Activated CD4-positive, alpha-beta T cell treated with anti-CD3 and anti-CD28 coated beads, Interleukin-2, Interleukin-6, amounts not matched to agents 100 ng/mL and 50 ng/mL, durations not matched to agents 16 hours and 8 hours (primary cell): ENCODE data around the gene HPGD.
A peak's percentile ranks its signal among the peaks of the same experiment; 100 is the strongest.
"Not testable (repeated sequence)": the region's sequence is repeated elsewhere in the genome, so short reads cannot be mapped to it uniquely, and the experiment has no call there.

Experiments
- DNase-seq: peaks from one replicate; pipeline ENCODE4 v3.0.0-alpha.2; 2020

HPGD gene

DNA sequence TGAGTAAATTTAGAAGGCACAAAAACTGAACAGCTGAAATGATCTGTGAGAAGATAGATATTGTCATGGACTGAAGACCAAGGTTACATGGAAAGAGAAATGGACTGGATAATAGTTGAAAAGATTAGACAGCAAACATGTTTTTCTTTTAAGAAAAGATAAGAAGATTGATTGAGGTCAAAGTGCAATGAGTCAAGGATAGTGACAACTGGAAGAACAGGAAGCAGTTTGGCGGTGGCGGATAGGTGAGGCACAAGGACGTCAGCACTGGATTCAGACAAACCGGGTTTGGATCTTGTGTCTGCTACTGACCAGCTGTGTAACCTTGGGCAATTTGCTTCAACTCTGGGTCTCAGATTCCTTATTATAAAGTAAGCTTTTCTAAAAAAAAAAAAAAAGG, 2.0 kb upstream of the HPGD start:
- no peak for DNase-seq

DNA sequence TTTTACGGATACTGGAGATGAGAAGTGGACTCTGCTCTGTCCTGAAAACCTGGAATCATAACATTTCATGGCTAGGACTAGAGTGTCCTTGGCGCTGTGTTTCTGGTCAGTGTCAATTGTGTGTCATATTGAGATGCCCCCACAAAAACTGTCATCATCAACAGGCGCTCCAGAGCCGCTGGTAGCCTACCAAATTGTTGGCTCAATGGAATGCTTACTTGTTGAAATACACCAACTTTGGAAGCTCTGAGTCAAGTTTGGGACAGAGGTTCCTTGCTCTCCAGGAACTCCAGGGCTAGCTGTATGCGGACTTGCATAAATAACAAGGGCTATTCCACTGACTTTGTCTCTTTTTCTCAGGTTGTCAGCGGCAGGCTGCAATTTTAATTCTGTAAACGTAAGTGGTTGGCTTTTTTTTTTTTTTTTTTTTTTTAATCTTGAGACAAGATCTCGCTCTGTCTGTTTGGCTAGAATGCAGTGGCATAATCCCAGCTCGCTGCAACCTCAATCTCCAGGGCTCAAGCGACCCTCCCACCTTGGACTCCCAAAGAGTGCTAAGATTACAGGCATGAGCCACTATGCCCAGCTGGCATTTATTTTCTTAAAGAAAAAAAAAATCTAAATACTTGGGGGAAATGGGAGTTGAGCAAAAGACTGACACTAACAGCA, 871 bp upstream of the HPGD start:
- DNase-seq: peak; percentile 3

DNA sequence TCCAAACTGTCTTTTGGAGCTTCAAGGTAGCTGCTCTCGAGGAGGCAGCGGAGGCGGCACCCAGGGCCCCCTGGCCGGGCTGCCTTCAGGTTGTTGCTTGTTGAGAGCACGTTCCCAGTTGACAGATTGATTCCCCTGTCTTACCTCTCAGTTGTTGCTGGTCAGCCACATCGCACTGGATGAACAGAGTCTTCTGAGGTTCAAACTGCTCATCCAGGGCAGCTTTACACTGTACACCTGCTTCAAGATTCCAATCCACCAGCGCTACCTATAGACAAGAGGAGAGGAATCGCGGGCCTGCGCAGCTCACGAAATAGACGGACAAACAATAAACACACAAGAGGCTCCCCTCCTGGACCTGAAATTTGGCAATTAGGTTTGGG, 497 bp downstream of the HPGD start:
- DNase-seq: peak; percentile 14

DNA sequence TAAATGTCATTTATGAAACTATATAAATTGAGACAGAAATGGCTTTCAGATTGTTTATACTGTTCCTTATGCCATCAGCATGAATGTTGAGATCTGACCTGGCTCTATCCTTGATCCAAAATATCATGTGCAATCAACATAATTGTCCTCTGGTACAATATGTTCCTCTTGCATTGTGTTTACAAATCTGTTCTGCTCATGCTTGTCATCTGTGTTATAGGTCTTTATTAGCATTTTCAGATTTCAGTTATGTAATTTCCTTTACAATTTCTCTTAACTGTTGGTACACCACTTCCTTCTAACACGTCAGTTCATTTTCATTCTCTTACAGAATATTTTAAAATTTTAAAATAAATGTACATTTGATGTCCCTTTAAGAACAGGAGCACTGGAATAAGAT, 1.6 kb downstream of the HPGD start:
- no peak for DNase-seq

DNA sequence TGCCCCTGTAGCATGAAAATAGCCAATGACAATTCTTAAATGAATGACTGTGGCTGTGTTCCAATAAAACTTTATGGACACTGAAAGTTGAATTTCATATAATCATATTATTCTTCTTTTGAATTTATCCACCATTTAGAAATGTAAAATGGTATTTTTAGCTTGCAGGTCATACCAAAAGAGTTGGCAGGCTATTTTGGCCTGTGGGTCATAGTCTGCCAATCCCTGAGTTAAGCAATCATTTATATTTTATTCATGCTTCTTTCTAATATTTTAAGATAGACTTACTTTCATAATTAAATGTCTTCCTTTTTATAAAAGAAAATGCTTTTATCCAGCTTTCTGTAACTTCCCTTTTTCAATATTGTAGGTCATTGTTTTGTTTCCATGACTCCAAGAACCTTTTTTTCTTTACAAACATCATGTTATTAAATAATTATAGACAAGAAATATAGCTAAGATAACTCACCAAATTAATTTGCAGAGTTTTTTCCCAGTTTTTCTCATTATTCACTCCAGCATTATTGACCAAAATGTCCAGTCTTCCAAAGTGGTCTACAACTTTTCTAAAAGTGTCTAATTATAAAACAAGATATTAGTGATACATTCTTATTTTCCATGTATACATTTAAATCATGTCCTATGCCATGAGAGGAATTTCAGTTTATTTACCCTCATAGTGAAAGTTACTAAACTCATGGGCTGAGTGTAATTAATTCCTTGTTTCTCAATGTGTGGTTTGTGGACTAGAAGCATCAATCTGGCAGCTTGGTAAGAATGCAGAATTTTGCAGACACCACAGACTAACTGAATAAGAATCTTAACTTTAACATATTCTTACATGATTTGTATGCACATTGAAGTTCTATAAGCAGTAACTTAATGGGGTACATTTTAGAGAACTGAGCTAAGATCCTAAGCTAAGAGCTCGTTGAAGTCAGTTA, 4.5 kb downstream of the HPGD start:
- DNase-seq: no peak

DNA sequence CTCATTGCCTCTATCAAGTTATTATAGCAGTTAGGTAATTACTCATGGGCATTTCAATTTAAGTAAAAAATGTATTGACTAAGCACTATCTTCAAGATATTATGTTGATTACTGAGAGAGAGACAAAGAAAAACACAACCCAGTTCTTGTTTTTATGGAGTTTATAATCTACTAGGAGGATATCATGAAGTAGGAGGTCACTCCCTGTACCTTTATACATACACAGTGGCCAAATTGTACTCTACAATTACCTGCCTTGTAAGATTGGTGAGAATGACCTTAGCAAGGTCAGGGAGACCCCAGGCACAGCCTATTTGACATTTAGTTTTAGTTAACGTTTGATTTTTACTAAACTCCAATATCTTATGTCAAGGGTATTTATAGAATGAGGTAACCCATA, 5.5 kb downstream of the HPGD start:
- DNase-seq: no peak

DNA sequence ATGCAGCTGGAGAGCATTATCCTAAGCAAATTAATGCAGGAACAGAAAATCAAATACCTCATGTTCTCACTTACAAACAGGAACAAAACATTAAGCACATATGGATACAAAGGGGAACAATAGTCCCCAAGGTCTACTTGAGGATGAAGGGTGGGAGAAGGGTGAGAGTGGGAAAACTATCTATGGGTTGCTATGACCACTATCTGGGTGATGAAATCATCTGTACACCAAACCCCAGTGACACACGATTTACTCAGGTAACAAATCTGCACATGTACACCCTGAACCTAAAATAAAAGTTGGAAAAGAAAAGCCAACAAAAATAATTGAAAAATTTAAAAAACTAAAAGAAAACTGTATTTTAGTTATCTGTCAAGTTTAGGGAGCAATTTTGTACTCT, 5.9 kb downstream of the HPGD start:
- no peak for DNase-seq

DNA sequence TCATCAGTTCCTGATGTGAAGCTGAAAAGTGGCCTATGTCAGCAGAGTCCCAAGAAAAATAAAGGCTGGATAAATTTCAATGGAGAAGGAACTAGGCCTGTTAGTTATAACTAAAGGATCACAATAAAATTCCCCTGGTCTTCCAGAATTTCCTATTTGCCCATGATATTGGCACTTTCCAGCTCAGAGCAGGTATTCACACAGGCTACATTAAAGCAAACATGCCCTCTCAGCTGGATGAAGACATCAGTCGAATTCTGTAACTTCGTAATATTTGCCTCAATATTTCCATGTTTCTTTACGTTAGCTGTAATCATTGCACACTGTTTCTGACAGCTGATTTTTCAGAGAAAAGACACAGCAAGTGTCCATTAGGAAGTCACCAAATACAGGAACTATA, 9.5 kb downstream of the HPGD start:
- DNase-seq: no peak

DNA sequence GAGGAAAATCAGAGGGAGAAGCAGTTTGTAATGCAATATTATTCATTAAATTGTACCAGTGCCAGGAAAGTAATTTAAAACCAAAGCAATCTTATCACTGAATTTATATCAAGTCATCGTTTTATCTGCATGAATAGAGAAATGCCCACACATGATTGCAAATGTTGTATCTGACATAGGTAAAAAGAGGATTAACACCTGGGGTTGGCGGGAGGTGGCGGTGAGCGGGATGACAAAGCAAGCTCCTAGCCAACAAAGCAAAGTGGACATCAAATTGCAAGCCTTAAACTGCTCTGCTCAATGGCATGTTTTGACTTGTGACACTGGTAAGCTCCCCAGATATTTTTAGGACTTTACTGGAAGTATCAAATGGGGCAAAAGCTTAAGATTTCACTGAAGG, 16.4 kb downstream of the HPGD start:
- no peak for DNase-seq

DNA sequence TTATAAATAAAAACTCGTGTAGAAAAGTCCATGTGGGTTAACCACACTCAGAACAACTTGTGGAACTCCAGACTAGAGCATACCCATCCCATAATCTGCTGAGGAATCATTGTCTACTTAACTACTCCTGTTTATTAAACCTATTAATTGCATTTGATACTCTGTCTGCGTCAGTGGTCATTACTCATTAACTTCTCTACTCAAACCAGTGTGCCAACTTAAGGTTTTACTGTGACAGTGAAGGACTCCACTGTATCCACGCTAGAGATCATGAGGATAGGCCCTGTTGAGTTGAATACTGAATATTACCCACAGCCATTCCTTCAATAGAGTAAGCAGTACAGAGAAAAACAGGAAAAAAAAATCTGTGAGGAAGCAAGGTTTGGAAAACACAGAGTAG, 17.3 kb downstream of the HPGD start:
- no peak for DNase-seq

DNA sequence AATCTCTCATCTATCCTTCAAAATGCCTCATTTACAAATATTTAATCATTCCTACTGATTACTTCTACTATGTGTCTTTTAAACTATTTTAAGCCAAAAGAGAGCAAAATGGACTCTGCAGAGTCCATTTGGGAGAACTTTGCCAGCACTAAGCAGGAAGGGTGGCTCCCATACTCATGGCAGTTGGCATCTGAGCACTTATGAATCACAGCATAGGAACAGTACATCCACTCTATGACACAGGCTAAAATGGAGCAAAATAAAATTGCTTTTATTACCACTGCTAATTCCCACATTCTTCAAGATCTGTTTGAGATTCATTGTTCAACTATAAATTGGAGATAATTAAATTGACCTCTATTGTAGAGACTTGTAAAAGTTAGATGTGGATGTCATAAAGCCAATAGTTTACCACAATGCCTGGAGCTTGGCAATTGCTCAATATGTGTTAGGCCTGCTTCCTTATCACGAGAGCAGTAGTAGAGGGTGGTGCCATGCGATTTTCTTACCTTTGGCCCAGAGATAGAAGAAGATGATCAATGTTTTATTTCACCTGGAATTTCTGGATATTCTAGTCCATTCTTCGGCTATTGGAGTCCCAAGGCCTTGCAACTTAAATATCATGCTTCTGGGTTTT, 19.1 kb downstream of the HPGD start:
- DNase-seq: no peak

DNA sequence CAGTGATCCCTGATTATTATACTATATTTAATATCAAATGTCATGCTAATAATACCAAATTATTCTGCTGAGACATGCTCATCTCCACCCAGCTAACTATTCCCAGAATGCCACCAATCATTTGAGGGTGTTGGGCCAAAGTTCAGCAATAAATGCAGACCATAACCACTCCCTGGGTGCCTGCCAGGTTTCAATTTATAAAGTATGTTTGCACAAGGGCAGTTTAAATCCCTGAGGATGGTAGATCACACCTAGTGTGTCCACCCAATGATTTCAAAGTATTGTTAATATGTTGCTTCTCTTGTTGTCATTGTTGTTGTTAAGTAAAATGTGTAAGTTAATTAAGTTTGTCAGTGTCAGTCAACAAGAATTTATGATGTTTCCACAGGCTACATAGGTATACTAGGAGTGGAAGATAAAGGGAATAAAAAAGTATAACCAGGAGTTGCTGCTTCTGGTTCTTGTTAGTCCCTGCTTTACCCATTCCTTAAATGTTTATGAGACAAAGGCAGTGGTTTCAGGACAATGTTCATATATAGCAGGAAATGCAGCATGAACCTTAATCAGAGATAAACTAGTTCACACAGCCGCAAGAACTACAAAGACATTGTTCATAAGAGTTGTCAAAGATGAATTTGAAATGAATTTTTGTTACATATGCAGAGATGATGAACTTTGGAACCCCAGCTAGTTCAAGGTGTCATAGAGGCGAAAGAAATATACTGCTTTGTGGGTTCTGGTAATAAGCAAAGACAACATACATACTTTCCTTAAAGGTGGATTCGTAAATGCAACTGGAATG, 25.5 kb downstream of the HPGD start:
- no peak for DNase-seq

DNA sequence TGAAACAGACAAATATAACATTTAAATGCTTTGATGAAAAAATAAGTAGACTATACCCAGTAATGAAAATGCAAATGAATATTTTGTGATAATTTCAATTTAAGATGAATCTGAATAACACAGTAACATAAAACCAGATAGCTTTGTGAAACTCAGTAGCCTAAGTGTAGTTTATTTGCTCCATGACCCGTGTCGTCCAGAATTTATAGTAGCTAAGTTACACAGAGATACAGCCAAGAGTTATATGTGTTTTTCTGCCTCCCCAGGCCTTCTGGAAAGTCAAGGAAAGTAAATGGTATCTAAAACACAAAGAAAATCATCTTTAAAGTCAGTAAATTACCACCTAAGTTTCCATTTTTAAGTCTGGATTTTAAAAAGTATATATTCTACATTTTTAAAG, 26.7 kb downstream of the HPGD start:
- DNase-seq: no peak

DNA sequence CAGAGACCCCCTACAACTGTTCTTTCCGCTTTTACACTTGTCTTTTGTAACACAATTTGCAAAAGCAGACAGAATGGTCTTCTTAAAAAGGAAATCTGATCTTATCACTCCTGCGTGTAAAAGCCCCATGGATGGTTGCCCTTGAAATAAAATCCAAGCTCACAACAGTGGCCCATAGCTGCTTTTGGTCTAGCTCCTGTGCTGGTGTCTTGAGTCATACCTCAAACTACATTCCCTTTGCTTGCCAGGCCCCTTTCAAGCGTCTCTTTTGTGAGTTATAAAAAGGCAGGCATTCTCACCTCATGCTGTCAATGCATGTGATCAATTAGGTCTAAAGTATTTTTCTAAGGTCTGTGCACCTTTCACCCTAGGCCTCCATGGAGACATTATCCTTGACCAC, 27.6 kb downstream of the HPGD start:
- no peak for DNase-seq

DNA sequence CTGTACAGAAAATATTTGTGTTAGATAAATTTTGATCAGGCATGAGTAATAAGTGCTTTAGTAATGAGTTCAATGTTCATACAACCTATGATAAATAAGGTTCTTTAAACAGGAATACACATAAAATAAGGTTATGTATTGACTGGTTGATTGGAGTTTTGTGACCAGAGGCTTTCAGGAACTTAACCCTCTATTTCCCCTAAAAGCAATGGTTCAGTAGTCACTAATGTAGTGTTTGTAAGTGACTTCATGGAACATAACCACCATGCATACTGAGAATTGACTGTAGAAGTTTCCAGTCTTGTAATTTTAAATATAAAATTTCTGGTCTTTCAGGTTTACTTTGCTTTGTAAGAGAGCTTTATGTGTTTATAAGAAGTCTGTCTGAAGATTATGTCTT, 28.1 kb downstream of the HPGD start:
- DNase-seq: no peak

DNA sequence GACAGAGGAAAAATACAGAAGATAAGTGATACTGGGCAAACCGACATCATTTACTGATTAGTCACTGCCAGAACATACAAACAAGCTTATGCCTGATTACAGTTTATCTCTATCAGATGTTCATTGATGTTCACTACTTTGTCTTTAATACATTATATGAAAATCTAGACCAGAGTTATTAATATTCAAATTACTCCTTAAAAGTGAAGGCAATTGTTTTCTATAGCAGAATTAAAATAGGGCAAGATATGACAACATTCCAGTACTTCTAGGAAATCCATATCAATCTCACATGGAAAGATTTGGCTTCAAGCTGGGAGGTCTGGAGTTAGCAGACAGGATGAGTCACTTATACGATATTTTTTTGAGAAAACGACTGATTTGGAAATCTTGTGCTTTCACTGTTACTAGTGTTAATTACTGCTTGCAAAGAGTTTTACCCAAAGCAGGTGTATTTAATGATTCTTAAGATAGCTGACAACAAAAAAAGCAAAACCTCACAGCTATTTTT, 31.8 kb downstream of the HPGD start:
- DNase-seq: no peak

DNA sequence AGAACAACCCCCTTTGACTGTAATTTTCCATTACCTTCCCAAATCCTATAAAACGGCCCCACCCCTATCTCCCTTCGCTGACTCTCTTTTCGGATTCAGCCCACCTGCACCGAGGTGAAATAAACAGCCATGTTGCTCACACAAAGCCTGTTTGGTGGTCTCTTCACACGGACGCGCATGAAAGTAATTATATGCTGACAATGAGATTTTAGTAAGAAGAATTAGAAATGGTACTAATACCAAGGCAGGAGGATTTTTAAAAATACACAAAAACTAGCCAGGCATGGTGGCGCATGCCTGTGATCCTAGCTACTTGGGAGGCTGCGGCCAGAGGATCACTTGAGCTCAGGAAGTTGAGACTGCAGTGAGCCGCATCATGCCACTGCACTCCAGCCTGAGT, 33.9 kb downstream of the HPGD start:
- not testable (repeated sequence) for DNase-seq

DNA sequence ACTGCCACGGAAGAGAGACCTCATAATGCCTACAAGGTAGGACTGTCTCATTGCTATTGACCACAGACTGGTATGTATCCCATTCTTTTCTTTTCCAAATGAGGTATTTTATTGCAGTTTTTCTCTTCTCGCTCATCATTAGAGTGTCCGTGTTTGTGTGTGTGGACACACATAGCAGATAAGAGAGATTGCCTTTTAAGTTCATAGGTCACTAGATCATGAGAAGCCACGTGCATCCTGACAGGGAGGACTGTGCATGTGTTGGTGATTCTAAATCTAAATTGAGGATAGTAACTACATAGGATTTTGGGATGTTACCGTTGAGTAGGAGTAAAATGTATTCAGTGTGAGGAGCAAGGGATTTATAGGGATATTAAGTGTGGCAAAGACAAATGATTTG, 37.3 kb downstream of the HPGD start:
- no peak for DNase-seq

DNA sequence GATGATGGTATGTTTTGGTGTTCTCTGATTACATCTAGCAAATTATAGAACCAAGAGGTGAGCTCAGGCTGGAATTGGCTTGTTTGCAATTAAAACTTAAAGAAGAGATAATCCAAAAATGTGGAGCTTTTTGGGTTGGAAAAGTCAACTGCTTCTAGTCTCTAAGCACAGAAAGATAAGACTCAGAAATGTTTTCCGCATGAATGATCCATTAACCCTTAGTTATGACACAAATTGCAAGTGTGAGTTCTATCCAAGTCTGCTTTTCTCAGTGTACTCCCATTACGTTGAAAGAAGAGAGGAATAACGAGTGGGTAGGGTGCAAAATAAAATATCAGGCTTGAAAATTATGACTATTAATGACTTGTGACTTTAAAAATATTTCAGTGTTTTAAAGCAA, 38.5 kb downstream of the HPGD start:
- DNase-seq: no peak

DNA sequence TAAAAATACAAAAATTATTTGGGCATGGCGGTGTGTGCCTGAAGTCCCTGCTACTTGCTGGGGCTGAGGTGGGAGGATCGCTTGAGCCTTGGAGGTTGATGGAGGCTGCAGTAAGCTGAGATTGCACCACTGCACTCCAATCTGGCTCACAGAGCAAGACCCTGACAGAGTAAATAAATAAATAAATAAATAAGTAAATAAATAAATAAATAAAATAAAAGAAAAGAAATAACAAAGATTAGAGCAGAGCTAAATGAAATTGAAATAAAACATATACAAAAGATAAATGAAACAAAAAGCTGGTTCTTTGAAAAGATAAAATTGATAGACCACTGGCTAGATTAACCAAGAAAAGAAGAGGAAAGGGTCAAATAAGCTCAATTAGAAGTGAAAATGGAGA, 43.1 kb downstream of the HPGD start:
- no peak for DNase-seq

DNA sequence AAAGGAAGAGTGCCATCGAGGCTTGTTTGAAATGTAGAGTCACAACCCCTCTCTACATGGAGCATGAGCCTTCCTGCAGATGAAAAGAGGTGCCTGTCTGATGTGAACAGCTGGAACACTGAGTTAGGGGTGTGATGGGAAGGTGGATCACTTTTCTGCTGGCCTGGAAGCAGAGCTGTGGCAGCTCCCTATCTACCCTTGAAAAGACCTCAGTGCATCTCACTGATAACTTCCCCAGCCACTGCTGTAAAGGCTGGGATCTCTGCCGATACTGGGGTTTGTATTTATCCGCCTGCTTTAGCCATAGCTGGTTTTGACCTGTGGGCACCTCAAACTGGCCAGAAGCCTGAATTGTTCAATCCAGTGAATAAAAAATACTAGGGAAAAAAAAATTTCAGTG, 46.8 kb downstream of the HPGD start:
- no peak for DNase-seq

DNA sequence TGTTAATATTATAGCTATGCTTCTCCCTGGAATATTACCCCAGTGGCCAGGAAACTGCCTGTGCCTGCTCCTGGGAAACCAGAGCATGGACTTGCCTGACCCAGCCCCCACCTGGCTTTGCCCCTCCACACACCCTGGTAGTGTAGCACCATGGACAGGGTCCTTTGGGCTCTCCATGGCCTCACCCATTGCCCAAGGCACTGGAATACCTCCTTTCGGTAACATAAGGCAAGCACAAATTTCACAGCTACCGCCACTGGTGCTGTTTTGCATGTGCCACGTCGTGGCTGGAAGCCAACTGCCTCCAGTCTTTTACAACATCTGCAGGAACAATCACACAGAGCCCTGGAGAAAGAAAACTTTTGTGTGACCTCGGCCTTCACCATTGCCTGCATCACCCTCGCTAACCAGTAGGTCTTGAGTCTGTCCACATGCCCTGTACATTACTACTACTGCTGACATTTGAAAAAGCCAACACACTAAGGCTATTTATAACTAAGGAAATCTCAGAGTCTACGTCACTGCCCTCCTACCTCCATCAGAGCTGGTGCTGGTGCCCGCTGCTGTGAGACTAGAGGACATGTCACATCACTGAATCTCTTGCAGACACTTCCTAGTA, 47.7 kb downstream of the HPGD start:
- no peak for DNase-seq

DNA sequence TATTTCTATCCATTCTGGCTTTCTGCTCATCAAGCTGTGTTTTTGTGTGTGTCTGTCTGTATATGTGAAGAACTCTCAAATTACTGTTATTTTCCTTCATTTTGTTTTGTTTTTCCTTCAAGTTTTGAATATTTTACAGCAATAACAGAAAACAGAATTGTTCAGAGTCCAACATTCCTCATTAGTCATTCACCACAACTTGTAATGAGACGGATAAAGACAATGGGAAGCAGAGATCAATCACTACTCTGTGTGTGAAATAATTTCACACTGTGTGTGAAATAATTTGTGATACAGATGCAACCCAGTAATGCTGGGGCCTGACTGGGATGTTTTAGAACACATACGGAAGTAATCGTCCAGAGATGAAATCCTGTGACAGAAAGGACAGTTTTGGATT, 55.2 kb downstream of the HPGD start:
- DNase-seq: no peak
